Activated naive CD4-positive, alpha-beta T cell treated with anti-CD3 and anti-CD28 coated beads, Interleukin-2, amount 50 U/mL, for 16 hours (primary cell): Measurements from ENCODE around the gene TULP4.
"Not testable (repeated sequence)": the region's sequence is repeated elsewhere in the genome, so short reads cannot be mapped to it uniquely, and the experiment has no call there.

Source experiments
- DNase-seq: peaks from one replicate; pipeline ENCODE4 v3.0.0-alpha.2; 2020

The TULP4 gene

GRCh38 chr6:158507174-158507573 is 194.9 kb downstream of the TULP4 start:
- no peak for DNase-seq

- no peak for DNase-seq
Observed at GRCh38 chr6:158508450-158508849, 196.2 kb downstream of the TULP4 start.

- DNase-seq, result no peak
Observed at GRCh38 chr6:158509465-158509864, 197.2 kb downstream of the TULP4 start.

- DNase-seq, result no peak
Observed at GRCh38 chr6:158512809-158513208, 200.5 kb downstream of the TULP4 start.

GRCh38 chr6:158514176-158514575 is 201.9 kb downstream of the TULP4 start:
- no peak for DNase-seq

- no peak for DNase-seq
Observed at GRCh38 chr6:158514991-158515390, 202.7 kb downstream of the TULP4 start.

- DNase-seq, result no peak
Observed at GRCh38 chr6:158516098-158516497, 203.8 kb downstream of the TULP4 start.

GRCh38 chr6:158517038-158517437 is 204.8 kb downstream of the TULP4 start:
- no peak for DNase-seq

GRCh38 chr6:158517581-158517980 is 205.3 kb downstream of the TULP4 start:
- DNase-seq, result no peak

- DNase-seq, result peak; percentile 43
Observed at GRCh38 chr6:158518191-158519127, 206.2 kb downstream of the TULP4 start.

- no peak for DNase-seq
Observed at GRCh38 chr6:158519300-158519699, 207.0 kb downstream of the TULP4 start.

GRCh38 chr6:158519761-158520160 is 207.5 kb downstream of the TULP4 start:
- DNase-seq, result no peak

GRCh38 chr6:158520975-158521374 is 208.7 kb downstream of the TULP4 start:
- DNase-seq, result not testable (repeated sequence)

- DNase-seq, result no peak
Observed at GRCh38 chr6:158521759-158522158, 209.5 kb downstream of the TULP4 start.

- no peak for DNase-seq
Observed at GRCh38 chr6:158522616-158523015, 210.4 kb downstream of the TULP4 start.

GRCh38 chr6:158524311-158524710 is 212.0 kb downstream of the TULP4 start:
- no peak for DNase-seq

GRCh38 chr6:158527858-158528257 is 215.6 kb downstream of the TULP4 start:
- not testable (repeated sequence) for DNase-seq

- DNase-seq, result no peak
Observed at GRCh38 chr6:158528826-158529225, 216.6 kb downstream of the TULP4 start.

- DNase-seq, result no peak
Observed at GRCh38 chr6:158529629-158530028, 217.4 kb downstream of the TULP4 start.

GRCh38 chr6:158531566-158531965 is 219.3 kb downstream of the TULP4 start:
- DNase-seq, result no peak

- DNase-seq, result no peak
Observed at GRCh38 chr6:158531970-158532369, 219.7 kb downstream of the TULP4 start.

GRCh38 chr6:158536084-158536890 is 224.0 kb downstream of the TULP4 start:
- DNase-seq, result peak; percentile 66

GRCh38 chr6:158536891-158537798 is 224.9 kb downstream of the TULP4 start:
- peak; percentile 29 for DNase-seq
